GM18861 (cell line): ENCODE results near the gene RNF225.
"Not testable (repeated sequence)": the region's sequence is repeated elsewhere in the genome, so short reads cannot be mapped to it uniquely, and the experiment has no call there.

Source experiments
- ATAC-seq: cut with Tn5 transposase; IDR thresholded peaks from one replicate; pipeline ENCODE4 v1.9.1; 2021; ENCODE audit not compliant: unreplicated experiment

RNF225 gene

GRCh38 chr19:58407658-58408151 lies 12.2 kb downstream of the RNF225 start:
- no peak for ATAC-seq

DNA sequence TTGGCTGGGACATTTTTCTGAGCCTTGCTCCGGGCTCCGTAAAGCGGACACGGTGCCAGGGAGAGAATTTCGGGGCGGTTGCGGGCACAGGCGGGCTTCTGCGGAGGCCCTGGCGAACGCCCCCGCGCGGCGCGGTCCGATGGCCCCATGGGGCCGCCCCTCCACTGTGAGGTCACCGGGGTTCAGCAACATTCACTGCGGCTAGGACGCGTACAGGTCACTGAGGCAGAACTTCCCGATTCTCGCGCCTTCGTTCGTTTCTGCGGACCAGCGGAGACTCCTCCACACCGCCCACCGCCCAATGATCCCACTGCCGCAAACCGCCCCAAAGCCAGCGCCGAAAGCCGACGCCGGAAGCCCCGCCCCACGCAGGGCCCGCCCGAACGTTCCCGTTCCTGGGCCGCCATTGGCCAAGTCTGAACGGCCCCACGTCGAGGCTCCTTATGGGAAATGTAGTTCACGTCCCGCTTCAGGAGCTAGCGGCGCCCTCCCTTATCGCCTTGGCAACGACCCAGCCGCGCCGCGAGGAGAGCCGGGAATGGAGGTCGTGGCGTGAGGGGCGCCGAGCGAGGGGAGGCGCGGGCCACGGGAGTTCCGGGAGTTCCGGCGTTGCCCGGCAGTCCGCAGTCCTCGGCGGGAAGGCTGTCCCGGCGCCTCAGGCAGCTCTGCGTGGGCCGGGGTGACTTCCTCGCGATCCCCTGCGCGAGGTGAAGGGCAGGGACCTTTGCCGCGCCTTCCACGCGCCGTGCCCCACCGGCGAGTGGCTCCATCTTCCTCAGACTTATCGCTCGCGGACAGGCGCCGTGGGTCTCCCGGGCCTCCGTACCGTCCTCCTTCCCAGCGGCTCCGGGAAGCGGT lies 12.9 kb downstream of the RNF225 start, which contains the start of gene ZNF584:
ZNF584 (plus strand) TSS at position 498 of the 858 bp plus-strand sequence. CDS start 499 bp downstream, outside the sequence.
- ATAC-seq: peak; percentile 81

- no peak for ATAC-seq
Measured at GRCh38 chr19:58409010-58409790, 13.7 kb downstream of the RNF225 start.

DNA sequence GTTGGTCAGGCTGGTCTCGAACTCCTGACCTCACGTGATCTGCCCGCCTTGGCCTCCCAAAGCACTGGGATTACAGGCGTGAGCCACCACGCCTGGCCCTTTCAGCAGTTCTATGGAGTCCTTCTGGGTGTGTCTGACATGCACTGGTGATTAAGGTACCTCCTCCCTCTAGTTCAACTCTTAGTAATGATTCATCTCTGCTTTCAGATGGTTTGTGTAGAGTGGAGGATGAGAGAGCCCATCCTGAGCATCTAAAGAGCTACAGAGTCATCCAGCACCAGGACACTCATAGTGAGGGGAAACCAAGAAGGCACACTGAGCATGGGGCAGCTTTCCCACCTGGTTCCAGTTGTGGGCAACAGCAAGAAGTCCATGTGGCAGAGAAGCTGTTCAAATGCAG lies 21.1 kb downstream of the RNF225 start:
- ATAC-seq: no peak

- ATAC-seq: no peak
Measured at GRCh38 chr19:58417071-58417470, 21.6 kb downstream of the RNF225 start.

DNA sequence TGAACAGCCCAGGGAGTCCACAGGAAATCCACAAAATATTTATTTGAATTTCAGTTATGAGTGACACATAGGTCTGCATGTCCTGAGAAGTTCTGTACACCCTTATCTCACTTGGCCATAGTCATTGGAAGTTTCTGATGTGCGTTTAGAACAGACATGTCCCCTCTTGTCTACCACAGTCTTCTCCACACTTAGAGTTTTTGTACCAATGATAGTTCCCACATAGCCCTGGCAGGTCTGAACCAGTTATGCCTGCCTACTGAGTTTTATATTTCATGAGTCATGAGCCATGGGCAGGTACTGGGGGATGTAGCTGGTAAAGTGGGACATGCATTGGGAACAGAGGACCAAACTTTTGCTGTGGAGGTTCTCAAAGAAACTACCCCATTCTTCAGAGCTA lies 33.2 kb downstream of the RNF225 start:
- no peak for ATAC-seq

GRCh38 chr19:58429745-58430144 lies 34.3 kb downstream of the RNF225 start:
- no peak for ATAC-seq

DNA sequence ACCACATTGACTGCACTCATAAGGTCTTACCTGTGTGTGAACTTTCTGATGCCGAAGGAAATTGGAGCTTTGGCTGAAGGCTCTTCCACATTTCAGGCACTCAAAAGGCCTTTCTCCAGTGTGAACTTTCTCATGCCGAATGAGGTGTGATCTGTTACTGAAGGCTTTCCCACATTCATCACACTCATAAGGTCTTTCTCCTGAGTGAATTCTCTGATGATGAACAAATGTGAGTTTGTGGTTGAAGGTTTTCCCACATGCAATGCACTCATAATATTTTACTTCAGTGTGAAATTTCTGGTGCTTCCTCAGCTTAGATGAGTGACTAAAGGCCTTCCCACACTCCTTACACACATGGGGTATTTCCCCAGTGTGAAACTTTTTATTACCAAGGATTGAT lies 38.8 kb downstream of the RNF225 start:
- no peak for ATAC-seq

- peak; percentile 95 for ATAC-seq
Measured at GRCh38 chr19:58439576-58440554, 44.4 kb downstream of the RNF225 start, which contains the start of gene ZNF132. ZNF132 (minus strand) TSS chr19:58440153; CDS start chr19:58439821, 332 bp downstream.

- ATAC-seq: no peak
Measured at GRCh38 chr19:58440556-58440955, 45.1 kb downstream of the RNF225 start.

GRCh38 chr19:58442986-58443385 lies 47.5 kb downstream of the RNF225 start:
- ATAC-seq: not testable (repeated sequence)
